BLaER1 (cell line): ENCODE measurements around the gene PRAMEF20.
"Not testable (repeated sequence)": the region's sequence is repeated elsewhere in the genome, so short reads cannot be mapped to it uniquely, and the experiment has no call there.

Source experiments
- H3K27ac ChIP-seq: shearing (Covaris generic); formaldehyde crosslinking; 2 replicates; pipeline ENCODE4 v1.8.1; 2022
- H3K27me3 ChIP-seq: shearing (Covaris generic); formaldehyde crosslinking; 2 replicates; pipeline ENCODE4 v1.8.1; 2022
- H3K36me3 ChIP-seq: shearing (Covaris generic); formaldehyde crosslinking; 2 replicates; pipeline ENCODE4 v1.8.1; 2022
- H3K4me1 ChIP-seq: shearing (Covaris generic); formaldehyde crosslinking; 2 replicates; pipeline ENCODE4 v1.8.1; 2022
- H3K4me2 ChIP-seq: shearing (Covaris generic); formaldehyde crosslinking; 2 replicates; pipeline ENCODE4 v1.8.1; 2022
- H3K4me3 ChIP-seq: shearing (Covaris generic); formaldehyde crosslinking; 2 replicates; pipeline ENCODE4 v1.8.1; 2022
- H3K9ac ChIP-seq: shearing (Covaris generic); formaldehyde crosslinking; 2 replicates; pipeline ENCODE4 v1.8.1; 2022
- H3K9me3 ChIP-seq: shearing (Covaris generic); formaldehyde crosslinking; 2 replicates; pipeline ENCODE4 v1.8.1; 2022
- H4K20me1 ChIP-seq: shearing (Covaris generic); formaldehyde crosslinking; 2 replicates; pipeline ENCODE4 v1.8.1; 2022
- Cebpa-rat ChIP-seq: shearing (Covaris generic); IDR thresholded peaks from 2 replicates; pipeline ENCODE4 v1.8.1; 2022

PRAMEF20 gene

GRCh38 chr1:13430495-13430894 is 20.2 kb downstream of the PRAMEF20 start:
- Histone ChIP-seq H3K9me3 (peaks cover 31% of the 10 kb centered on the region), H3K9ac (no peak overlapping the region), H3K4me3 (no peak overlapping the region), H3K27ac (no peak overlapping the region), H3K27me3 (no peaks in the 10 kb centered on the region), H3K4me2 (0 out of 2 replicates have a peak overlapping the region, but pooled peaks have one; percentile 51), H3K4me1 (peaks cover 24% of the 10 kb centered on the region), H3K36me3 (peaks cover 3% of the 10 kb centered on the region; the same call in 1 of the 2 replicates), H4K20me1 (no peaks in the 10 kb centered on the region)
- TF ChIP-seq Cebpa-rat: no peak

DNA sequence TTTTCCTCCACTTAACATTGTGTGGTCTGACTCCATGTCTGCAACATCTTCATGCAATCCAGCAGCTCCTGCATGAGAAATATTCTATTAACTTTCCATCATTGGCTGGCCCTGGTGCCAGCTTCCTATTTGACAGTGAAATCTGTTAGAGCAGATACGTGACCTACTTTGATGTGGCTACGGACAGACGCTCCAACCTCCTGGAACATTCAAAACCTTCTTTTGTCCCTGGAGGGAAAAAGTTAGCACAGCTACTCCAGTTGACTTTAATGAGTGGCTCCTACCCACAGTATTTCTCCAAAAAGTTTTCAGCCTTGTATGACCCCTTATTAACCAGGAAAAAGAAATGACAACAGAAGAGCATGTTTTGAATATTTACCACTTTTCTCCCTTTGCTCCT is 22.0 kb downstream of the PRAMEF20 start:
- Histone ChIP-seq H3K9me3 (peaks cover 31% of the 10 kb centered on the region), H3K27ac (no peak overlapping the region), H3K36me3 (peaks cover 3% of the 10 kb centered on the region; the same call in 1 of the 2 replicates), H3K4me3 (no peak overlapping the region), H3K4me1 (peaks cover 24% of the 10 kb centered on the region), H3K9ac (no peak overlapping the region), H3K4me2 (peak overlapping the region; percentile 51), H4K20me1 (no peaks in the 10 kb centered on the region), H3K27me3 (no peaks in the 10 kb centered on the region)
- TF ChIP-seq Cebpa-rat: no peak

GRCh38 chr1:13433694-13434358 is 23.6 kb downstream of the PRAMEF20 start:
- H3K27ac ChIP-seq, H3K36me3 ChIP-seq, H3K4me2 ChIP-seq, H3K4me3 ChIP-seq, H4K20me1 ChIP-seq, H3K27me3 ChIP-seq, H3K9ac ChIP-seq: not testable (repeated sequence)
- H3K4me1 ChIP-seq: peaks cover 24% of the 10 kb centered on the region
- peaks cover 31% of the 10 kb centered on the region for H3K9me3 ChIP-seq

DNA sequence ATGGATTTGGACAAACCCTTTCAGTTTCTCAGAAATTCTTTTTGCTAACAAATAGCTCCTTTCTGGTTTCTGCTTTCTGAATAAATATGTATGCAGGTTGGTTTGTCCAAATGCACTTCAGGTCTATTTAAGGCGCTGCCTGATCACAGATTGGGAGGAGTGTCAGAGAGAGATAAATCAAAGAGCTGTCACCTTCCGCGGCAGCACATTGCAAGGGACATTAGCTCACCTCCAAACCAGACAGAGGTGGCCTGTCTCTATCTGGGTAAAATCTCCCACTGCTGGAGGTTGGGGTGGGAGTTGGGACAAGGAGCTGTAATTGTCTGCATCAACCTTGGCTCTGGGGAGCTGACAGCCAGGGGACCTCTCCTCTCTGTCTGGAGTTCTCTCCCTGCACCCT is 25.2 kb downstream of the PRAMEF20 start:
- Histone ChIP-seq H4K20me1 (no peaks in the 10 kb centered on the region), H3K4me1 (peaks cover 24% of the 10 kb centered on the region), H3K4me3 (no peak overlapping the region), H3K27ac (no peak overlapping the region), H3K4me2 (no peak overlapping the region), H3K27me3 (no peaks in the 10 kb centered on the region), H3K9ac (no peak overlapping the region), H3K9me3 (peaks cover 24% of the 10 kb centered on the region), H3K36me3 (peaks cover 3% of the 10 kb centered on the region; the same call in 1 of the 2 replicates)
- TF ChIP-seq Cebpa-rat: no peak

- not testable (repeated sequence) for H3K27ac ChIP-seq, H3K4me3 ChIP-seq, H3K27me3 ChIP-seq, H3K36me3 ChIP-seq, H3K9me3 ChIP-seq, H3K9ac ChIP-seq, H3K4me1 ChIP-seq, H3K4me2 ChIP-seq, H4K20me1 ChIP-seq
Measured at GRCh38 chr1:13439104-13439783, 29.0 kb downstream of the PRAMEF20 start.

DNA sequence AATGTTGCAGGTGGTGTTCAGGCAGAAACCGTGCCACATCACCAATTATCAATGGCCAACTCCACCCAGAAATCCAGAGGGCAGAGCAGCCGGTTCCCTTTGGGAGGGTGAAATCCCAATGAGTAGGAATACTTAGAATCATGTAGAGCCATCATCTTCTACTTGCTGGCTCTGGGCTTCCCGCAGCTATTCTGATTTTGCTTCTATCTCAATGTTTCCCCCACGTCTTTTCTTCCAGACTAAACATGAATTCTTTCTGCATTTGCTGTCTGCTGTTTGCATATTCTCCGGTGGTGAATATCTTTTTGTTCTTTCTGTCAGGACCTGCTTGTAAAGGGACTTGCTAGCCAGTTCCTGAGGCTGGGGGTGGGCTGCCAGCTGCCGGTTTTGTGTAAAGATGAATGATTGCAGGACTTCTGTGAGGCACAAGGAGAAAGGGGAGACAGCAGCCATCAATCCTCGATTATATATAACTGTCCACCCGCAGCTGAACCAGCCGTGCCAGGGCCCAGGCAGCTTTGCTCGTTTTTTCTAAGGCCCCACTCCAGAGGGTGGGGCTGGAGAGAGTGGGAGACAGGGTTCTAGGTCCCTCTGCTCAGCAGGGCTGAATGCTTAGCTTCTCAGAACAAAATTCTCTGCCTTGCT is 33.2 kb downstream of the PRAMEF20 start:
- Histone ChIP-seq H3K4me2 (no peak overlapping the region), H3K4me3 (no peak overlapping the region), H3K36me3 (no peaks in the 10 kb centered on the region), H3K27me3 (no peaks in the 10 kb centered on the region), H4K20me1 (no peaks in the 10 kb centered on the region), H3K27ac (no peak overlapping the region), H3K9me3 (no peaks in the 10 kb centered on the region), H3K4me1 (no peaks in the 10 kb centered on the region), H3K9ac (no peak overlapping the region)
- no peak for TF ChIP-seq Cebpa-rat

- Histone ChIP-seq H3K9ac (no peak overlapping the region), H3K4me1 (no peaks in the 10 kb centered on the region), H3K4me2 (no peak overlapping the region), H3K36me3 (no peaks in the 10 kb centered on the region), H3K27ac (no peak overlapping the region), H3K27me3 (no peaks in the 10 kb centered on the region), H4K20me1 (no peaks in the 10 kb centered on the region), H3K9me3 (no peaks in the 10 kb centered on the region), H3K4me3 (no peak overlapping the region)
- TF ChIP-seq Cebpa-rat: no peak
Measured at GRCh38 chr1:13450204-13450603, 40.0 kb downstream of the PRAMEF20 start.

DNA sequence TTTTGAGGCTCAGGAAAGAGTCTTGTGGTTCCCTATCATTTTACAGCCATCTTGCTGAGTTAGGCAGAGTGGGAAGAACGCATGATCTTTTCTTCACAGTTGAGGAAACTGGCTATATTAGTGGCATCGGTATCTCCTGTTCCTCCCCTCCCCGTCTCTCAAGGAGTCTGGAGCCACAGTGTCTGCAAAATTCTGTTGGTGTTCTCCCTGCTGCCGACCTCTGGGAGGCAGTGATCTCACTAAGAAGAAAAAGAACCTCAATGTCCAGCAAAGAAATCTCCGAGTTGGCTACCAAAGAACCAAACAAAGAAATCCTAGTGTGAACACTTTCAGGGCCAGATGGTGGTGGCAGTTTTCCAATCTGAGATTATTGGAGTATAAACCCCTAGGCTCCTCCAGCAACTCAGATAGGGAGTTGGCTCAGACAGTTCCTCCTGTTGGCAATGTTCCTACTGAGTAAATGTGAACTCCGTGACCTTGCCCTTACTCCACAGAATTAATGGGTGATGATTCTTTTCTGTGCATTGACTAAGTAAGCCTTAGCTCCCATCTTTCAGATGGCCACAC is 41.2 kb downstream of the PRAMEF20 start:
- Histone ChIP-seq H3K9ac (no peak overlapping the region), H3K4me2 (no peak overlapping the region), H3K36me3 (no peaks in the 10 kb centered on the region), H4K20me1 (no peaks in the 10 kb centered on the region), H3K4me1 (no peaks in the 10 kb centered on the region), H3K4me3 (no peak overlapping the region), H3K9me3 (no peaks in the 10 kb centered on the region), H3K27me3 (no peaks in the 10 kb centered on the region), H3K27ac (no peak overlapping the region)
- TF ChIP-seq Cebpa-rat: no peak

- no peaks in the 10 kb centered on the region for H4K20me1 ChIP-seq
- no peak overlapping the region for H3K4me2 ChIP-seq
- TF ChIP-seq Cebpa-rat: no peak
- H3K4me1 ChIP-seq: no peaks in the 10 kb centered on the region
- no peaks in the 10 kb centered on the region for H3K9me3 ChIP-seq
- no peak overlapping the region for H3K9ac ChIP-seq
- H3K27me3 ChIP-seq: no peaks in the 10 kb centered on the region
- H3K4me3 ChIP-seq: no peak overlapping the region
- no peaks in the 10 kb centered on the region for H3K36me3 ChIP-seq
- no peak overlapping the region for H3K27ac ChIP-seq
Measured at GRCh38 chr1:13456904-13457532, 46.8 kb downstream of the PRAMEF20 start.

DNA sequence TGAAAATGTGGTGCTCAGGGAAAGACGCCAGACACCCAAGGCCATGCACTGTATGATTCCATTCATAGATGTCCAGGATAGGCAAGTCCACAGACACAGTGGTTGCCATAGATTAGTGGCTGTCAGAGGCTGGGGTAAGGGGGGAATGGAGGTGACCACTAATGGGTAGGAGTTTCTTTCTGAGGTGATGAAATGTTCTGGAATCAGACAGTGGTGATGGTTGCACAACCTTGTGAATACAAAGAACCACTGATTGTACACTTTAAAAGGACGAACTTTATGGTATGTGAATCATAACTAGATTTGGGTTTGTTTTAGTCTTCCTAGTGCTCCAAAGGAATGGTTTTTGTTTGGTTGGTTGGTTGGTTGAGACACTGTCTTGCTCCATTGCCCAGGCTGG is 51.7 kb downstream of the PRAMEF20 start:
- H3K4me3 ChIP-seq: no peak overlapping the region
- no peaks in the 10 kb centered on the region for H3K9me3 ChIP-seq
- H3K27me3 ChIP-seq: no peaks in the 10 kb centered on the region
- no peaks in the 10 kb centered on the region for H3K36me3 ChIP-seq
- no peaks in the 10 kb centered on the region for H4K20me1 ChIP-seq
- H3K4me1 ChIP-seq: no peaks in the 10 kb centered on the region
- no peak overlapping the region for H3K4me2 ChIP-seq
- no peak overlapping the region for H3K9ac ChIP-seq
- no peak for TF ChIP-seq Cebpa-rat
- no peak overlapping the region for H3K27ac ChIP-seq
